GM12878 (cell line): ENCODE results near the gene NTN3.

Experiments
- ATF7 ChIP-seq: fragments of 450-650 bp; IDR thresholded peaks from 2 replicates; pipeline ENCODE4 v1.6.1; 2016; ENCODE audit warnings: low read depth, mild to moderate bottlenecking
- BACH1 ChIP-seq: fragments of 450-650 bp; IDR thresholded peaks from 2 replicates; pipeline ENCODE4 v1.6.1; 2017; ENCODE audit warnings: mild to moderate bottlenecking, borderline replicate concordance
- BMI1 ChIP-seq: fragments of 450-650 bp; IDR thresholded peaks from 2 replicates; pipeline ENCODE4 v1.6.1; 2016; ENCODE audit warnings: mild to moderate bottlenecking, moderate library complexity, borderline replicate concordance
- CBFB ChIP-seq: IDR thresholded peaks from 2 replicates; pipeline ENCODE4 v1.6.1; 2016; ENCODE audit warnings: antibody characterized with exemption, low read depth
- CHD1 ChIP-seq: IDR thresholded peaks from 2 replicates; pipeline ENCODE4 v1.6.1; 2012; ENCODE audit warnings: low read depth, low read length, improper control_type of control experiment
- EZH2 ChIP-seq: IDR thresholded peaks from 2 replicates; pipeline ENCODE4 v1.6.1; 2012; ENCODE audit warnings: low read depth, mild to moderate bottlenecking, control low read depth, inconsistent platforms, low read length, borderline replicate concordance; ENCODE audit not compliant: control insufficient read depth
- GATAD2B ChIP-seq: fragments of 450-650 bp; conservative IDR thresholded peaks from 2 replicates; pipeline ENCODE4 v1.6.1; 2017; ENCODE audit warnings: low read depth, mild to moderate bottlenecking, moderate library complexity
- TARDBP ChIP-seq: IDR thresholded peaks from 2 replicates; pipeline ENCODE4 v1.6.1; 2016; ENCODE audit warnings: borderline replicate concordance
- TF ChIP-seq, protein P1 (sequence below), 3 experiments: IDR thresholded peaks in 2 of 3; conservative IDR thresholded peaks in 1 of 3; 2 replicates each; pipeline ENCODE4 v1.5.1; 2011; ENCODE audit warnings: low read depth in 3 of 3, low read length in 3 of 3, mild to moderate bottlenecking in 3 of 3, control low read depth in 2 of 3, moderate library complexity in 2 of 3, inconsistent platforms in 1 of 3, mixed read lengths in 1 of 3; ENCODE audit not compliant: control insufficient read depth in 2 of 3, insufficient read depth in 1 of 3; ENCODE audit errors: extremely low read depth in 1 of 3
- TF ChIP-seq, protein P2 (sequence below): IDR thresholded peaks from 2 replicates; pipeline ENCODE4 v1.6.1; 2012; ENCODE audit warnings: low read depth, low read length, improper control_type of control experiment
- TF ChIP-seq, protein P3 (sequence below): fragments of 450-650 bp; IDR thresholded peaks from 2 replicates; pipeline ENCODE4 v1.6.1; 2016; ENCODE audit warnings: mild to moderate bottlenecking, moderate library complexity, borderline replicate concordance

DNA sequence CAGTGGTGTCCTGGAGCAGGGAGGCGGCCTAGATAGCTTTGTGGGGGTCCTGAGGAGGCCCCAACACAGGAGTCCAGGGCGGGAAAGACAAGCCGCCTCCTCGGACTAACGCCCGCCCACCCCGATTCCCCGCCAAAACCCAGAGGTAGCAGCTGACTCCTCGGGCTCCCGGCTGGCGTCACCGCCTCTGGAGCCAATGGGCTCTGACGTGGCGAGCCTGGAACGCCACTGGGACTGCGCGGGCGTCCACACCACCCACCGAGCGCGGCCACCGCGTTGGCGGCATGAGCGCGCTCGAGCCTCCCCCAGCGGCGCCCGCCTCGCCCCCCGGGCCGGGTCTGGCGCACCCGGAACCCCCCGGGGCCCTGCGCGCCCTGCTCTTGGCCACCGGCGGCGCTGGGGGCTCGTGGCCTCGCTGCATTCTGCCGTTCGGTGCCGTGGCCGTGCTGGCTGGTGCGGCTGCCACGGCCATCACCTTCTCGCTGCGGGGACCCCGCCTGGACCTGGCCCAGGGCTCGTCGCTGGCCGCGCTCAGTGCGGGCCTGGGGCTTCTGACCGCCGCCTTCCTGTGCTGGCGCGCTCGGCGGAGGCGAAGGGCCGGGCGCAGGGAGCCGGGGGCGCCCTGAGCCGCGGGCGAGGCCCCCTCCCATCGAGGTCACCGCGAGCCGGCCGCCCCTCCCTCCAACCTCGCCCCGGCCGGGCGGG lies 3.4 kb upstream of the NTN3 start:
- TF ChIP-seq GATAD2B (peak; percentile 85), BACH1 (peak; percentile 32; the same call in 1 of the 2 replicates), TARDBP (no peak), ATF7 (no peak), CBFB (no peak), BMI1 (no peak), CHD1 (no peak), EZH2 (no peak)
- TF ChIP-seq, protein P1, sequence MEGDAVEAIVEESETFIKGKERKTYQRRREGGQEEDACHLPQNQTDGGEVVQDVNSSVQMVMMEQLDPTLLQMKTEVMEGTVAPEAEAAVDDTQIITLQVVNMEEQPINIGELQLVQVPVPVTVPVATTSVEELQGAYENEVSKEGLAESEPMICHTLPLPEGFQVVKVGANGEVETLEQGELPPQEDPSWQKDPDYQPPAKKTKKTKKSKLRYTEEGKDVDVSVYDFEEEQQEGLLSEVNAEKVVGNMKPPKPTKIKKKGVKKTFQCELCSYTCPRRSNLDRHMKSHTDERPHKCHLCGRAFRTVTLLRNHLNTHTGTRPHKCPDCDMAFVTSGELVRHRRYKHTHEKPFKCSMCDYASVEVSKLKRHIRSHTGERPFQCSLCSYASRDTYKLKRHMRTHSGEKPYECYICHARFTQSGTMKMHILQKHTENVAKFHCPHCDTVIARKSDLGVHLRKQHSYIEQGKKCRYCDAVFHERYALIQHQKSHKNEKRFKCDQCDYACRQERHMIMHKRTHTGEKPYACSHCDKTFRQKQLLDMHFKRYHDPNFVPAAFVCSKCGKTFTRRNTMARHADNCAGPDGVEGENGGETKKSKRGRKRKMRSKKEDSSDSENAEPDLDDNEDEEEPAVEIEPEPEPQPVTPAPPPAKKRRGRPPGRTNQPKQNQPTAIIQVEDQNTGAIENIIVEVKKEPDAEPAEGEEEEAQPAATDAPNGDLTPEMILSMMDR (IDR thresholded peaks at IDR 0.05 in 2 of 3, conservative IDR thresholded peaks at IDR 0.05 in 1 of 3; ENCODE audit: control insufficient read depth in 2 of 3, extremely low read depth in 1 of 3, insufficient read depth in 1 of 3, low read depth in 3 of 3, low read length in 3 of 3), result peak in 1 of 3 experiments; percentile 13; a peak in 1 of 6 replicates
- TF ChIP-seq, protein P2, sequence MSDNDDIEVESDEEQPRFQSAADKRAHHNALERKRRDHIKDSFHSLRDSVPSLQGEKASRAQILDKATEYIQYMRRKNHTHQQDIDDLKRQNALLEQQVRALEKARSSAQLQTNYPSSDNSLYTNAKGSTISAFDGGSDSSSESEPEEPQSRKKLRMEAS, result no peak
- TF ChIP-seq, protein P3, sequence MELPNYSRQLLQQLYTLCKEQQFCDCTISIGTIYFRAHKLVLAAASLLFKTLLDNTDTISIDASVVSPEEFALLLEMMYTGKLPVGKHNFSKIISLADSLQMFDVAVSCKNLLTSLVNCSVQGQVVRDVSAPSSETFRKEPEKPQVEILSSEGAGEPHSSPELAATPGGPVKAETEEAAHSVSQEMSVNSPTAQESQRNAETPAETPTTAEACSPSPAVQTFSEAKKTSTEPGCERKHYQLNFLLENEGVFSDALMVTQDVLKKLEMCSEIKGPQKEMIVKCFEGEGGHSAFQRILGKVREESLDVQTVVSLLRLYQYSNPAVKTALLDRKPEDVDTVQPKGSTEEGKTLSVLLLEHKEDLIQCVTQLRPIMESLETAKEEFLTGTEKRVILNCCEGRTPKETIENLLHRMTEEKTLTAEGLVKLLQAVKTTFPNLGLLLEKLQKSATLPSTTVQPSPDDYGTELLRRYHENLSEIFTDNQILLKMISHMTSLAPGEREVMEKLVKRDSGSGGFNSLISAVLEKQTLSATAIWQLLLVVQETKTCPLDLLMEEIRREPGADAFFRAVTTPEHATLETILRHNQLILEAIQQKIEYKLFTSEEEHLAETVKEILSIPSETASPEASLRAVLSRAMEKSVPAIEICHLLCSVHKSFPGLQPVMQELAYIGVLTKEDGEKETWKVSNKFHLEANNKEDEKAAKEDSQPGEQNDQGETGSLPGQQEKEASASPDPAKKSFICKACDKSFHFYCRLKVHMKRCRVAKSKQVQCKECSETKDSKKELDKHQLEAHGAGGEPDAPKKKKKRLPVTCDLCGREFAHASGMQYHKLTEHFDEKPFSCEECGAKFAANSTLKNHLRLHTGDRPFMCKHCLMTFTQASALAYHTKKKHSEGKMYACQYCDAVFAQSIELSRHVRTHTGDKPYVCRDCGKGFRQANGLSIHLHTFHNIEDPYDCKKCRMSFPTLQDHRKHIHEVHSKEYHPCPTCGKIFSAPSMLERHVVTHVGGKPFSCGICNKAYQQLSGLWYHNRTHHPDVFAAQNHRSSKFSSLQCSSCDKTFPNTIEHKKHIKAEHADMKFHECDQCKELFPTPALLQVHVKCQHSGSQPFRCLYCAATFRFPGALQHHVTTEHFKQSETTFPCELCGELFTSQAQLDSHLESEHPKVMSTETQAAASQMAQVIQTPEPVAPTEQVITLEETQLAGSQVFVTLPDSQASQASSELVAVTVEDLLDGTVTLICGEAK, result no peak
